H9 (cell line): Measurements from ENCODE around the gene CHID1. TPM values are rescaled to one million over a fixed set of nuclear protein-coding genes. Genes with fewer than 3 reads are reported as not detected.

Experiments
- DNase-seq: peaks from one replicate; pipeline ENCODE4 v3.0.0-alpha.2; 2017
- H2AFZ ChIP-seq: one replicate; pipeline ENCODE4 v1.6.1; 2013; ENCODE audit warnings: mild to moderate bottlenecking, low read length, control low read depth, moderate library complexity
- H2AK5ac ChIP-seq: 2 replicates; pipeline ENCODE4 v1.6.1; 2013; ENCODE audit warnings: low read length, control low read depth, mixed read lengths; ENCODE audit not compliant: insufficient read length
- H2BK120ac ChIP-seq: one replicate; pipeline ENCODE4 v1.6.1; 2013; ENCODE audit warnings: low read depth, mild to moderate bottlenecking, low read length, control low read depth, inconsistent platforms; ENCODE audit not compliant: poor library complexity, severe bottlenecking
- H2BK12ac ChIP-seq: 2 replicates; pipeline ENCODE4 v1.6.1; 2013; ENCODE audit warnings: low read length, control low read depth, mixed read lengths, low read depth; ENCODE audit not compliant: insufficient read length
- H2BK15ac ChIP-seq: 2 replicates; pipeline ENCODE4 v1.6.1; 2013; ENCODE audit warnings: low read depth, low read length, control low read depth
- H2BK20ac ChIP-seq: one replicate; pipeline ENCODE4 v1.6.1; 2013; ENCODE audit warnings: low read depth, mild to moderate bottlenecking, low read length, control low read depth, inconsistent platforms; ENCODE audit not compliant: poor library complexity, severe bottlenecking
- H2BK5ac ChIP-seq: 2 replicates; pipeline ENCODE4 v1.6.1; 2013; ENCODE audit warnings: low read length, control low read depth, mixed read lengths; ENCODE audit not compliant: insufficient read length
- H3K14ac ChIP-seq: 2 replicates; pipeline ENCODE4 v1.6.1; 2013; ENCODE audit warnings: low read length, control low read depth; ENCODE audit not compliant: insufficient read depth
- H3K18ac ChIP-seq: 2 replicates; pipeline ENCODE4 v1.6.1; 2013; ENCODE audit warnings: low read depth, mild to moderate bottlenecking, mixed read lengths, low read length, control low read depth; ENCODE audit not compliant: insufficient read length
- H3K23ac ChIP-seq: 2 replicates; pipeline ENCODE4 v1.6.1; 2013; ENCODE audit warnings: low read length, control low read depth, mixed read lengths, low read depth; ENCODE audit not compliant: insufficient read length
- H3K23me2 ChIP-seq: 2 replicates; pipeline ENCODE4 v1.6.1; 2013; ENCODE audit warnings: low read depth, mild to moderate bottlenecking, mixed read lengths, low read length, control low read depth; ENCODE audit not compliant: insufficient read length, poor library complexity, severe bottlenecking
- H3K27ac ChIP-seq: 2 replicates; pipeline ENCODE4 v1.5.1; 2013; ENCODE audit warnings: low read length, control low read depth, mixed read lengths, low read depth; ENCODE audit not compliant: insufficient read length
- H3K27me3 ChIP-seq: 2 replicates; pipeline ENCODE4 v1.6.1; 2013; ENCODE audit warnings: low read length, control low read depth, inconsistent platforms; ENCODE audit not compliant: insufficient read depth
- H3K4ac ChIP-seq: 2 replicates; pipeline ENCODE4 v1.6.1; 2013; ENCODE audit warnings: low read depth, mild to moderate bottlenecking, control low read depth, inconsistent platforms, low read length, moderate library complexity
- H3K4me1 ChIP-seq: 2 replicates; pipeline ENCODE4 v1.6.1; 2013; ENCODE audit warnings: low read length, control low read depth, inconsistent platforms; ENCODE audit not compliant: insufficient read depth
- H3K4me2 ChIP-seq: 2 replicates; pipeline ENCODE4 v1.6.1; 2013; ENCODE audit warnings: low read length, control low read depth, mixed read lengths; ENCODE audit not compliant: insufficient read length, insufficient read depth
- H3K56ac ChIP-seq: 2 replicates; pipeline ENCODE4 v1.6.1; 2013; ENCODE audit warnings: low read depth, mild to moderate bottlenecking, mixed read lengths, low read length, control low read depth; ENCODE audit not compliant: insufficient read length
- H3K79me1 ChIP-seq: 2 replicates; pipeline ENCODE4 v1.6.1; 2013; ENCODE audit warnings: low read depth, mild to moderate bottlenecking, moderate library complexity, low read length, control low read depth, inconsistent platforms; ENCODE audit not compliant: insufficient read depth, poor library complexity, severe bottlenecking
- H3K79me2 ChIP-seq: 2 replicates; pipeline ENCODE4 v1.6.1; 2013; ENCODE audit warnings: low read length, control low read depth, inconsistent platforms; ENCODE audit not compliant: insufficient read depth
- H3K9ac ChIP-seq: 2 replicates; pipeline ENCODE4 v1.6.1; 2013; ENCODE audit warnings: low read length, control low read depth, mixed read lengths; ENCODE audit not compliant: insufficient read length; ENCODE audit errors: extremely low read depth
- H3K9me3 ChIP-seq: one replicate; pipeline ENCODE4 v1.6.1; 2013; ENCODE audit warnings: low read depth, low read length, inconsistent platforms; ENCODE audit not compliant: control insufficient read depth
- H3T11ph ChIP-seq: one replicate; pipeline ENCODE4 v1.6.1; 2013; ENCODE audit warnings: mild to moderate bottlenecking, low read length, control low read depth, inconsistent platforms
- H4K20me1 ChIP-seq: one replicate; pipeline ENCODE4 v1.6.1; 2013; ENCODE audit not compliant: control insufficient read depth, insufficient read length, insufficient read depth
- H4K5ac ChIP-seq: 2 replicates; pipeline ENCODE4 v1.6.1; 2013; ENCODE audit warnings: low read depth, mild to moderate bottlenecking, mixed read lengths, low read length, control low read depth; ENCODE audit not compliant: insufficient read length
- H4K8ac ChIP-seq: replicated peaks from 2 replicates; pipeline ENCODE4 v1.6.1; 2013; ENCODE audit warnings: low read length, control low read depth, mixed read lengths, low read depth; ENCODE audit not compliant: insufficient read length
- H4K91ac ChIP-seq: 2 replicates; pipeline ENCODE4 v1.6.1; 2013; ENCODE audit warnings: low read depth, mild to moderate bottlenecking, moderate library complexity, mixed read lengths, low read length, control low read depth; ENCODE audit not compliant: insufficient read length
- H3K27ac Mint-ChIP-seq, 3 experiments: 2 replicates in 2 of 3; 3 replicates in 1 of 3; pipeline ENCODE4 v1.8.0; 2020 to 2021; ENCODE audit warnings: mixed read lengths in 3 of 3, mild to moderate bottlenecking in 1 of 3, moderate library complexity in 1 of 3
- H3K27me3 Mint-ChIP-seq: 2 replicates; pipeline ENCODE4 v1.8.0; 2021; ENCODE audit warnings: low read depth, mild to moderate bottlenecking, moderate library complexity, mixed read lengths
- H3K36me3 Mint-ChIP-seq, 3 experiments: 2 replicates in 2 of 3; 3 replicates in 1 of 3; pipeline ENCODE4 v1.8.0; 2020 to 2021; ENCODE audit warnings: low read depth in 3 of 3, mixed read lengths in 3 of 3; ENCODE audit not compliant: insufficient read depth in 1 of 3
- H3K4me1 Mint-ChIP-seq, 2 experiments: 2 replicates each; pipeline ENCODE4 v1.8.0; 2020; ENCODE audit warnings: mixed read lengths in 2 of 2
- H3K4me3 Mint-ChIP-seq, 2 experiments: 2 replicates in 1 of 2; 3 replicates in 1 of 2; pipeline ENCODE4 v1.8.0; 2020 to 2021; ENCODE audit warnings: mild to moderate bottlenecking in 2 of 2, mixed read lengths in 2 of 2, moderate library complexity in 1 of 2
- H3K9me3 Mint-ChIP-seq, 2 experiments: 2 replicates in 1 of 2; 3 replicates in 1 of 2; pipeline ENCODE4 v1.8.0; 2020; ENCODE audit warnings: mild to moderate bottlenecking in 2 of 2, mixed read lengths in 2 of 2, moderate library complexity in 1 of 2
- WGBS: extraction: QIAGEN DNeasy Blood & Tissue Kit; methylation state at CpG from one replicate; pipeline ENCODE4 v1.1.7; 2013; ENCODE audit warnings: missing lambda C conversion rate, low lambda C conversion rate, mixed read lengths; ENCODE audit not compliant: insufficient read length; ENCODE audit errors: extremely low coverage; 5-methylcytosine and 5-hydroxymethylcytosine counted together
- total RNA-seq: library from RNA; stranded (reverse); gene quantifications from 2 replicates; pipeline ENCODE4 v1.2.1, GENCODE V29; 2021
- TF ChIP-seq, protein P1 (sequence below): fragments of 200-600 bp; sonication (generic); conservative IDR thresholded peaks from 3 replicates; pipeline ENCODE4 v1.8.0; 2021; ENCODE audit warnings: antibody characterized with exemption, mild to moderate bottlenecking

Gene CHID1
- total RNA-seq, 1 experiment from 2014 or later, result 89.4 TPM

DNA sequence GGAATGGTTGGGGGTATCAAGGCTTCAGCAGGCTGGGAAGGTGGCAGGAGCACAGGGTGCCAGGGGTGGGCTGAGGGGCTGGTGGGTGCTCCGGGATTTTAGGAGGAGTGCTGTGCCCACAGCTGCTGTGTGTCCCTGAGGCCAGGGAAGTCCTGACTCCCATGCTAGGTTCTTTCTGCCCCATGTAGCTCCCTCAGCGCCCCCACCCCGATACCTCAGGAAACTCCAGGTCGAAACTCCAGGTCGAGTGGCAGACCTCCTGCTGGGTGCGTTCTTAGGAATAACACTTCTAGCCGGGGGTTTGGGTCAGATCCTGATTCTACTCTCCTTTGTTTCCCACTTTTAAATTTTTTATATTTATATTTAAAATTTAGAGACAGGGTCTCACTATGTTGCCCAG is 23.3 kb upstream of the CHID1 start:
- WGBS, result no CpG with 5 or more reads among the region's 7 CpGs
- Mint-ChIP-seq H3K4me3 (peak overlapping the region; percentile 17 to 35; a peak in 3 of 5 replicates), H3K27ac (peak overlapping the region; percentile 24 to 89 (median 49); a peak in 4 of 7 replicates)

More for the DNA sequence above, 23.3 kb upstream of the CHID1 start:
- Histone ChIP-seq H3K4me2 (peak overlapping the region; percentile 17), H2BK12ac (no peak overlapping the region), H3K79me2 (peaks cover 20% of the 10 kb centered on the region; the same call in 1 of the 2 replicates), H4K20me1 (no peaks in the 10 kb centered on the region), H2BK120ac (no peak overlapping the region), H3K9me3 (no peaks in the 10 kb centered on the region), H4K8ac (no peak overlapping the region), H3K18ac (peak overlapping the region; percentile 7), H3K14ac (0 out of 2 replicates have a peak overlapping the region, but pooled peaks have one; percentile 67), H2BK5ac (no peak overlapping the region), H3K79me1 (peaks cover 13% of the 10 kb centered on the region), H3K23me2 (peaks cover 5% of the 10 kb centered on the region), H2BK20ac (no peak overlapping the region), H2BK15ac (no peak overlapping the region), H3K9ac (no peak overlapping the region), H3K56ac (no peak overlapping the region), H3K27ac (no peak overlapping the region), H3K23ac (no peak overlapping the region), H4K5ac (no peak overlapping the region), H2AK5ac (no peak overlapping the region), H3K4me1 (peaks cover 15% of the 10 kb centered on the region; the same call in 1 of the 2 replicates), H3K27me3 (no peaks in the 10 kb centered on the region), H4K91ac (peak overlapping the region; percentile 20), H3K4ac (no peak overlapping the region), H2AFZ (no peak overlapping the region), H3T11ph (no peak overlapping the region)
- TF ChIP-seq, protein P1, sequence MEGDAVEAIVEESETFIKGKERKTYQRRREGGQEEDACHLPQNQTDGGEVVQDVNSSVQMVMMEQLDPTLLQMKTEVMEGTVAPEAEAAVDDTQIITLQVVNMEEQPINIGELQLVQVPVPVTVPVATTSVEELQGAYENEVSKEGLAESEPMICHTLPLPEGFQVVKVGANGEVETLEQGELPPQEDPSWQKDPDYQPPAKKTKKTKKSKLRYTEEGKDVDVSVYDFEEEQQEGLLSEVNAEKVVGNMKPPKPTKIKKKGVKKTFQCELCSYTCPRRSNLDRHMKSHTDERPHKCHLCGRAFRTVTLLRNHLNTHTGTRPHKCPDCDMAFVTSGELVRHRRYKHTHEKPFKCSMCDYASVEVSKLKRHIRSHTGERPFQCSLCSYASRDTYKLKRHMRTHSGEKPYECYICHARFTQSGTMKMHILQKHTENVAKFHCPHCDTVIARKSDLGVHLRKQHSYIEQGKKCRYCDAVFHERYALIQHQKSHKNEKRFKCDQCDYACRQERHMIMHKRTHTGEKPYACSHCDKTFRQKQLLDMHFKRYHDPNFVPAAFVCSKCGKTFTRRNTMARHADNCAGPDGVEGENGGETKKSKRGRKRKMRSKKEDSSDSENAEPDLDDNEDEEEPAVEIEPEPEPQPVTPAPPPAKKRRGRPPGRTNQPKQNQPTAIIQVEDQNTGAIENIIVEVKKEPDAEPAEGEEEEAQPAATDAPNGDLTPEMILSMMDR, result no peak
- no peaks in the 10 kb centered on the region; a peak in 1 of 5 replicates for H3K9me3 Mint-ChIP-seq
- DNase-seq, result no peak
- peaks cover 1 to 4% (median 3%) of the 10 kb centered on the region in 3 experiments; a peak in 4 of 7 replicates for H3K36me3 Mint-ChIP-seq
- H3K4me1 Mint-ChIP-seq, result peaks cover 47 to 61% of the 10 kb centered on the region in 2 experiments
- H3K27me3 Mint-ChIP-seq, result peaks cover 6% of the 10 kb centered on the region
